GM18907 (cell line): ENCODE measurements around the gene NUP62CL.
"Not testable (repeated sequence)": the region's sequence is repeated elsewhere in the genome, so short reads cannot be mapped to it uniquely, and the experiment has no call there.

Experiments
- ATAC-seq: cut with Tn5 transposase; IDR thresholded peaks from one replicate; pipeline ENCODE4 v1.9.1; 2021; ENCODE audit warnings: mild to moderate bottlenecking, moderate library complexity; ENCODE audit not compliant: unreplicated experiment

Gene NUP62CL, protein sequence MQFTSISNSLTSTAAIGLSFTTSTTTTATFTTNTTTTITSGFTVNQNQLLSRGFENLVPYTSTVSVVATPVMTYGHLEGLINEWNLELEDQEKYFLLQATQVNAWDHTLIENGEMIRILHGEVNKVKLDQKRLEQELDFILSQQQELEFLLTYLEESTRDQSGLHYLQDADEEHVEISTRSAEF

DNA sequence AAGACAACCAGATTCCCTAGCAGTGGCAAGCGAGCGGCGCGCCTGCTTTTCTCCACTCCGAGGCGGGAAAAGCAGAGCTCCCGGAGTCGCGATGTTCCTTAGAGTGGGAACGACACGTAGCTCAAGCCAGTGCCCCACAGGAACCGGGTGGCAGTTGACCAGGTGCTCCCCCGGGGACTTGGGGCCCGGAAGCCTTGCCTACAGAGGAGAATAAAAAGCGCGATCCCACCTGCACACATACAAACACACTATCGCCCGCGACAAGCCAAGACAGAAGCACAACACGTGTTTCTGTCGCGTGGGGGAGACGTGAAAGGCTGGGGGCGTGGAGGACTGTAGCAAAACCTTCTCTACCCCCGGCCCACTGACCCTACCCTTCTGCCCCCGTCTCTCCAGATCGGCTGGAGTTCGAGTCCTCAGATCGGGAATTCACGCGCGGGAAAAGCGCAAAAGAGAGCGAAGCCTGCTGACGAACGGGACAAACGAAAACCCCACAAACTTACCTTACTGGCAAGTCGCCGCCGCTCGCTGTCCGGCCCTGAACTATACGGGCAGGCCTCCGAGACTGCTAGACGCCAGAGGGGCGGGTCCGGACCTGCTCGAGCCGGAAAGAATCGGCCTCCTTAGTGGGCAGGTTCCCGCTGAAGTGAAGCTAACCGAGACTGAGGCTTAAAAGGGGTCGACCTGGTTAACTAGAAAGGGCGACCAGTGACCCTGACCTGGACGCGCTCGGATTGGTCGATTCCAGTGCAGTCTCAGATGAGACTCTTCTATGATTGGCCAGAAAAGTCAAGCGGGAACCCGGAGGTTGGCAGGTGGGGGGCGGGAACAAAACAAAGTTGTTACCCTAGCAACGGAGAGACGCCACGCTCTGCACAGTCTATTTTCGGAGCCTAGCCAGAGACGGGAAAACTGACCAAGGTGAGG lies at the start of gene NUP62CL, which contains the start of gene DNAAF6:
Gene NUP62CL, minus strand, starts transcription at position 664 of the 927 bp plus-strand sequence. CDS start 31,287 bp downstream, outside the sequence.
Gene DNAAF6, plus strand, starts transcription at position 842 of the 927 bp plus-strand sequence. CDS start 6,265 bp downstream, outside the sequence.
- peak; percentile 98 for ATAC-seq

DNA sequence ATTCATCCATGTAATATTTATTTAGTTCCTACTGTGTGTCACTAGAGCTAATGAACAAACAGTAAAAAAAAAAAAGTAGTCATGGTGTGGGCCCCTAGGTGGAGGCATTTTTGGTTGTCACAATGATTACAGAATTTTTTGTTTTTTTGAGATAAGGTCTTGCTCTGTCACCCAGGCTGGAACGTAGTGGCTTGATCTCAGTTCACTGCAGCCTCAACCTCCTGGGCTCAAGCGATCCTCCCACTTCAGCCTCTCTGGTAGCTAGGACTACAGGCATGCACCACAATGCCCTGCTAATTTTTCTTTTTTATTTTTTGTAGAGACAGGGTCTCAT lies 22.2 kb upstream of the NUP62CL start:
- ATAC-seq, result no peak

DNA sequence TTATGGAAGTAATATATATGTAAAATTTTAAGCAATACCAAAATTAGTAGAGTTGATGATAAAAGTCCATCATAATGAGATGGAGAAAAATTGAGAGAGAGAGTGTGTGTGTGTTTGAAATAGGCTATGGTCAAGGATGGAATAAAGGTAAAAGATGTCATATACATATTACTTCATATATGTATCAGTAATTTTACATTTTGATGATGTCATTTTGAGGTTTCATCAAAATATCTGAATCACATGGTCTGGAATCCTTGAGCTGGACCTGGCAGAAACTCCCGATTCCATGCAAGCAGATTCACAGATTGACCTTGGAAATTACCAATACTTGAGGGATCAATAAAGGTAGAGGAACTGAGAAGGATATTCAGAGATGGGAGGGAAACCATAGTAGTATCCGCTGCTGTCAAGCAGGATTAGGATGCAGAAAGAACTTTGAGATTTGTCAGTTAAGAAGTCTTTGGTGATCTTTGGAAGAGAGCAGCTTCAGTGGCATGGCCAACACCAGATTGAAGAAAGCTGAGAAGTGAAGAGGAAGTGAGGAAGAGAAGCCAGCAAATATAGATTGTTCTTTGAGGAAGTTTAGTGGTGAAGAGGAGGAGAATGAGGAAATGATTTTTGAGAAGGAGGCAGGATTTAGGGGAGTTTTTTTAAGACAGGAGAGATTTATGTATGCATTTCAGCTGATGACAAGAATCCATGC lies 21.7 kb upstream of the NUP62CL start:
- ATAC-seq, result no peak

DNA sequence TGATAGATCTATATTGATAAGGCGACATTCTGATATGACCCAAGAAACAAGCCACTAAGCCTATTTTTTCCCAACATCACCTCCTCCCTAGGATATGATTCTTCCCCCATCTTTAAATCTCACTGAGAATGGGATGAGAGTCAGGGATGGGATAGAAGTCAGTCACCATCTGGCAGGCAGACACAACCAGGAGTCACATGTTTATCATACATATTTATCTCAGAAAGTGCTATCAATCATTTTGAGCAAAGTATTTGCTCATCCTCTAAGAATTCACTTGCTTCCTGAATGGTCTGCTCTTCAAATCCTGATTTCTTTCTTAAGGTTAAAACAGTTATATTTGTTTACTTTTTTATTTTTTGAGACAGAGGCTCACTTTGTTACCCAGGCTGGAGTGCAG lies 20.5 kb upstream of the NUP62CL start:
- ATAC-seq, result no peak

DNA sequence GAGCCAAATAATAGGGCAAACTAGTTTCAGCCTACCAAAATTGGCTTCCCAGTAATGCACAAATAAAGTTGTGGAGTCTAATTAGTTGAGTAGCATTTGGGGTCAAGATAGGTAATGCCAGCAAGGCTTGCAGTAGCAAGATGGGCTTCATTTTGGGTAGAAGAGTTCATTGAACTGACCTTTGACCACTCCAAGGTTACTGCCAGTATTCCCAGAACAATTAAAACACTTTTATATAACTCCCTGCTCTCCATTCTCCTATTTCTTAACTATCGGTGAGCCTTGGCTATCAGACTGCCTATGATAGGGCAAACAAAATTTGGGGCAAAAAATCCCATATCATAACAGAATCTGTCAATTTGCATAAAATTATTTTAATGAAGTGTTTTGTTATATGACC lies 7.2 kb upstream of the NUP62CL start:
- ATAC-seq, result no peak

DNA sequence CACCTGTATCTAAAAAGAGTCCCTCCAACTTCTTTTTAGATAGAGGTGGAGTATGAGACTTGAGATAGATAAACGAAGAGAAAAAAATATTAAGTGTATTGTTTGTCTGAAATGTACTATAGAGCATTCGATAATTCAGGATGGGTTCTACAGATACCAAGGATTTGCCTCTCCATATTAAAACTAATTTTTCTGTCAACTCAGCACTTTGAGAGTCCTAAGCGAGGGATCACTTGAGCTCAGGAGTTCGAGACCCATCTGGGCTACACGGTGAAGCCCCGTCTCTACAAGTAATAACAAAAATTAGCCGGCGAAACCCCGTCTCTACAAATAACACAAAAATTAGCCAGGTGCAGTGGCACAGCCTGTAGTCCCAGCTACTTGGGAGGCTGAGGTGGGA lies 1.7 kb upstream of the NUP62CL start:
- no peak for ATAC-seq

DNA sequence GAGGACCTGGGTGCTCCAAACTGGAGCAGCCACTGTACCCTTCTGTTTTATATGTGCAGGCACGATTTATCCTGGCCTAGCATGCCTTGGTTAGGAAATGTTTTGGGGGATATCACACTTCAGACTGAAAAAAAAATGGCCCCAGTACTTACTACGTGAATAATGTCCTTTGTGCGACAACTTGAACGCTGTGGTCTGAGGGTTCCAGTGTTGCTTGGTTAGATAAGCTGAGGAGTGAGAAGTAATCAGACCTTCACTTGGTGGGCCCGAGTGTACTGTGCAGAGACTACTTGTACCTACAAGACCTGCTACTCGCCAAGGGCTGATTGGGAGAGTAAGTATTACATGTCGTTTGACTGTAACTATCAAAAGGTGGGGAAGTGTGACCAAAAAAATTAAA lies 856 bp upstream of the NUP62CL start:
- no peak for ATAC-seq

DNA sequence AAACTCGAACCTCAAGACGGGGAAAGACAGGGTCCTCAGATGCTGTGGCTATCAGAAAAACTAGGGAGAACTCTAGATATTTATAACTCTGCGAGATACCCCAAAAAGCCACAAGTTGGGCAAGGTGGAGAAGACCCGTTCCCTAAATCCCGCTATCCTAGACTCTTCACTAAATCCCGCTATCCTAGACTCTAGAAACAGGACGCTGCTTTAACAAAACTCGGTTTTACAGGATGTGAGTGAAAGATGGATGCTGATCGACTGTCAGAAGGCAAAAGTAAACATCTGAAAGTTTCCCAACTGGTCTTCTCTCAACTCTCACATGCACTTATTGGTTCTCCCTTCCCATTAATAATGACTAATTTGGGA lies 448 bp upstream of the NUP62CL start:
- ATAC-seq, result no peak

DNA sequence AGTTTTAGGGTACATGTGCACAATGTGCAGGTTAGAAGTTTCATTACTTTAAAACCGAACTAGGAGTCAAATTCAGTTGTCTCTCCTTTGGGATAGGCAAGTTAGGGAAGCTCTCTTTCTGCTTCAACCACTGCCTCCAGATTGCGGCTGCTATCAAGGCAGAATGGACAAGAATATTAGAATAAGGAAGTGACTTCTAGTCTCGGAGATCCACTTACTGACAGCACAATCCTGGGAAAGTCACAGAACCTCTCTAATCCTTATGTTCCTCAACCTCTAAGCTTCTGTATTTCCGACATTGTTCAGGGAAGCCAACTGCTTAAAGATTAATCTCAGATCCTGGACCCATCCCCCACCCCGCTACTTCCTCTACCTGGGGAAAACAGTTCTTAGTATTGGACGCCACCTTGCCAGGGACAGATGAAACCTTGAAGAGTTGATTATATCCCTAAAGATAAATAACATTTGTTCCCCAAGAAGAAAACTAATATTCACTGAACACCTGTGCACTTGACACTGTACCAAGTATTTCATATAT lies 2.1 kb downstream of the NUP62CL start:
- no peak for ATAC-seq

DNA sequence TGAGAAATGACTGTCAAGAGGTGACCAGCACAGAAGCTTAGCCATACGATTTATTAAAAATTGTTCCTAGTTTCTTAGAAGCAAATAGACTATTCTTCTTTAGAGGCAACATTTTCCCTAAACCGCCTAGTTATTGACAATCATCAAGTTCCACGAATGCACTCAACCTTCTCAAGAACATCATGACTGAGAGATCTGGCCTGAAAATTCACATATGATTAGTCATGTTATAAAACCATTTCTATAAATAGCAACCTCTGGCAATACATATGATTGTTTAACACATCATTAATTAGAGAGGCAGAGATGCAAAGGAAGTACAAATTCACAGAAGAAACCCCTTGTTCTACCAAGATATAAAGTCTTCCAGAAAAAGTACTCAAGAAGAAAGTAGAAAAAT lies 6.7 kb downstream of the NUP62CL start:
- ATAC-seq, result no peak

DNA sequence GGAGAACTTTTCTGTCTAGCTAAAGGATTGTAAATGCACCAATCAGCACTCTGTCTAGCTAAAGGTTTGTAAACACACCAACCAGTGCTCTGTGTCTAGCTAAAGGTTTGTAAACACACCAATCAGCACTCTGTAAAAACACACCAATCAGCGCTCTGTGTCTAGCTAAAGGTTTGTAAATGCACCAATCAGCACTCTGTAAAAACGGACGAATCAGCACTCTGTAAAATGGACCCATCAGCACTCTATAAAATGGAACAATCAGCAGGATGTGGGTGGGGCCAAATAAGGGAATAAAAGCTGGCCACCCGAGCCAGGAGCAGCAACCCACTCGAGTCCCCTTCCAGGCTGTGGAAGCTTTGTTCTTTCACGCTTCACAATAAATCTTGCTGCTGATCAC lies 8.2 kb downstream of the NUP62CL start:
- not testable (repeated sequence) for ATAC-seq

DNA sequence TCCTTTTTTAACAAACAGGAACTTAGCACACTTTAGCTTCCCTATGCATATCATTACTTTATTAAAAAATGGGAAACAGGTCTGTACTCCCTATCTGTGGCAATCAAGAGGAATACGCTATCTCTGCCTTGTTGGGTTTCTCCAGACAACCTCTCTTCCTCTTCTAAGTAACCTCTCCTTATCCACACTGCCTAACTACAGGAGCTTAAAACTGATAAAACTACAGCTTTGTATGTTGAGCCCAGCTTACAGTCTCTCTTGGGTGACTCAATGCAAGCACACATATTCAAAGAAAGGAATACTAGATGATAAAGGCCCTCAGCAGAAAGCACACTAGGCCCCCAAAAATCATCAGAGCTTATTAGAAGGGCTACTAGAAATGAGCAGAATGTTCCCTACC lies 8.9 kb downstream of the NUP62CL start:
- no peak for ATAC-seq

DNA sequence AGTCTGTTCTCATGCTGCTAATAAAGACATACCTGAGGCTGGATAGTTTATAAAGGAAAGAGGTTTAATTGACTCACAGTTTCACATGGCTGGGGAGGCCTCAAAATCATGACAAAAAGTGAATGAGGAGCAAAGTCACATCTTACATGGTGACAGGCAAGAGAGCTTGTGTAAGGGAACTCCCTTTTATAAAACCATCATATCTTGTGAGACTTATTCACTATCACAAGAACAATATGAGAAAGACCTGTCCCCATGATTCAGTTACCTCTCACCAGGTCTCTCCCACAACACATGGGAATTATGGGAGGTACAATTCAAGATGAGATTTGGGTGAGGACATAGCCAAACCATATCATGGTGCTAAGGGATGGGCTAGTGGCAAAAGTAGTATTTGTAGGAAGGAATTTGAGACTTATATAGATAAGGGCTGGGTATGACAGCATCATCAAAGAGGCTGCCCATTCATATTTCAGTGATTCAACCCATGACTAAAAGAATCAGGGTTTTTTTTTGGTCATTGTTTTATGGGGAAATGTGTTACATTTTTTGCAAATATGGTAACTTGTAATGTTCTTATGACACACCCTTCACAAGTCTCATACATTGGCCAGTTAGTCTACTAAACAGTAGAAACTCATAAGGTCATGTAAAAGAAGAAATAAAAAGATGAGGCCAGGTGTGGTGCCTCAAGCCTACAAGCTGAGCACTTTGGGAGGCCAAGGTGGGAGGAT lies 34.7 kb downstream of the NUP62CL start:
- no peak for ATAC-seq

DNA sequence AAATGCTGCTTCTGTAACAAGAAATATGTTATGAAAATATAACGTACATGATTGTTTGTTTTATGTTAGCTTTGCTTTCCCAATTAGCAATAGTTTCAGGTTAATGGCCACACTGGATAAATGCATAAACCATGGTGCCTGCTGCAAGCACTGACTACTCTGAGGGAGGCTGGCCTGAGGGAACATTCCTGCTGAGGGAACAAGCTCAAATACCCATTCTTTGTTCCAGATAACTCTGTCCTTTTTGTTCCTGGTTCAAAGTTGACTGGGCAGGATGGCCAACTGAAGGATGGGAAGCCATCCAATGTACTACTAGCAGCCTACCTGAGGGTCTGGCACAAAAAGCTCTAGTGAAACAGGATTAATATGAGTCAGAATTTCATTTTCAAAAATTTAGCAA lies 37.5 kb downstream of the NUP62CL start:
- ATAC-seq, result no peak

DNA sequence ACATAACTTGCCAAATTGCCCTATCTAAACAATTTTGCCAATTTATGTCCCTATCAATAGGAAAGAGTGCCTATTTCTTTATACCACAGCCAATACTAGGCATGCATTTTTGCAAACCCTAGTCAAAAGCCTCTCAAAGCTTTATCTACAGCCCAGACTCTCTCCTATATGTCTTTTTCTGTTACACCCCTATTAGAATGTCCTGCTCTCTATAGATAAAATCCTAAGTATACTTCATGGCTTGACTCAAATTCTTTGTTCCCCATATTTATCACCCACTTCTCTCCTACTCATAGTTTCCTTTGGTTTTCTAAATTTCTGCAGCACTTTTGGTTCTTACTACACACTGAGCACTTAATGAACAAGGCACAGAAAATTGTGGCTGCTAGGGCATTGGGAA lies 38.0 kb downstream of the NUP62CL start:
- ATAC-seq, result no peak

DNA sequence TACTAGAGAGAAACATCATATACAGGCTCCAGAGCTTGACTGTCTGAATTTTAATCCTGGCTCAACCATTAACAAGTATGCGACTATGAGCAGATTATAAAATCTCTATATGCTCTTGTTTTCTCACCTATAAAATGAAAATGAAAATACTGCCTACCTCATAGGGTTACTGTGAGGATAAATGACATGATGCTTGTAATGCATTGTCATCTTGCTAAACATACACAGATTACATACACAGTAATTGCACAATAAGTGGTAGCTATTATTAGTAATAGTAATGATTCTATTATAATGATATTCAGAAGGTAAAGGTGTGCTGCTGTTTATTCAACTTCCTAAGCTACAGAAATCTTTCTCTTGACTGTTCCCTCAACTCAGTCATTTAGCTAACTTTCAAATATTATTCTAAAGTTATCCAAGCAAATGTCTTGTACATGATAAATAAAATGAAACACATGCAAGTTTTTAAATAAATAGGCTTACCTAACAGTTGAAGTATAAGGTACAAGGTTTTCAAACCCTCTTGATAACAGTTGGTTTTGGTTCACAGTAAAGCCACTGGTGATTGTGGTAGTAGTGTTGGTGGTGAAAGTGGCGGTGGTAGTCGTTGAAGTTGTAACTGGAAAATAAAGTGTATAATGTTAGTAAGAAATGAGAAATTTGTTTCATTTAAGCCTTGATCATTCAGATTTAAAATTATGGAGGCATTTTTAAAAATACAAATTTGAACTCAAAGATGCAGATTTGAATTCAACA lies 38.9 kb downstream of the NUP62CL start:
- ATAC-seq, result no peak

DNA sequence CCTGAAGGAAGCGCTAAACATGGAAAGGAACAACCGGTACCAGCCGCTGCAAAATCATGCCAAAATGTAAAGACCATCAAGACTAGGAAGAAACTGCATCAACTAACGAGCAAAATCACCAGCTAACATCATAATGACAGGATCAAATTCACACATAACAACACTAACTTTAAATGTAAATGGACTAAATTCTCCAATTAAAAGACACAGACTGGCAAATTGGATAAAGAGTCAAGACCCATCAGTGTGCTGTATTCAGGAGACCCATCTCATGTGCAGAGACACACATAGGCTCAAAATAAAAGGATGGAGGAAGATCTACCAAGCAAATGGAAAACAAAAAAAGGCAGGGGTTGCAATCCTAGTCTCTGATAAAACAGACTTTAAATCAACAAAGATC lies 48.6 kb downstream of the NUP62CL start:
- not testable (repeated sequence) for ATAC-seq

DNA sequence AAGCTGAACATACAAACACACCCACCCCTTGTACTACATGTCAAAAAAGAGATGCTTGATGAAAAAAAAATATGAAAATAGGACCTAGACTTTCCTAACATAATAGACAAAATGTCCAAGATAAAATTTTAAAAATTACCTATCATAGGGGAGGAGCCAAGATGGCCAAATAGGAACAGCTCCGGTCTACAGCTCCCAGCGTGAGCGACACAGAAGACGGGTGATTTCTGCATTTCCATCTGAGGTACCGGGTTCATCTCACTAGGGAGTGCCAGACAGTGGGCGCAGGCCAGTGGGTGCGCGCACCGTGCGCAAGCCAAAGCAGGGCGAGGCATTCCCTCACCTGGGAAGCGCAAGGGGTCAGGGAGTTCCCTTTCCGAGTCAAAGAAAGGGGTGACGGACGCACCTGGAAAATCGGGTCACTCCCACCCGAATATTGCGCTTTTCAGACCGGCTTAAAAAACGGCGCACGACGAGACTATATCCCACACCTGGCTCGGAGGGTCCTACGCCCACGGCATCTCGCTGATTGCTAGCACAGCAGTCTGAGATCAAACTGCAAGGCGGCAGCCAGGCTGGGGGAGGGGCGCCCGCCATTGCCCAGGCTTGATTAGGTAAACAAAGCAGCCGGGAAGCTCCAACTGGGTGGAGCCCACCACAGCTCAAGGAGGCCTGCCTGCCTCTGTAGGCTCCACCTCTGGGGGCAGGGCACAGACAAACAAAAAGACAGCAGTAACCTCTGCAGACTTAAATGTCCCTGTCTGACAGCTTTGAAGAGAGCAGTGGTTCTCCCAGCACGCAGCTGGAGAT lies 50.4 kb downstream of the NUP62CL start:
- ATAC-seq, result not testable (repeated sequence)
